Adrenal gland (tissue), 12 donors: ENCODE data around the gene PLOD2. TPM values are rescaled to one million over a fixed set of nuclear protein-coding genes. Genes with fewer than 3 reads are reported as not detected.

Source experiments
- DNase-seq, 7 donors: peaks; one replicate each; pipeline ENCODE4 v3.0.0-alpha.2; 2019 to 2020
- H3K27ac ChIP-seq, 5 donors: fragments of 200-600 bp; sonication (generic) in 4 of 5; 1 replicate in 3 of 5; 2 replicates in 2 of 5; pipeline versions ENCODE4 v1.5.1 to v1.8.0; 2016 to 2020; ENCODE audit warnings: mild to moderate bottlenecking in 1 of 5
- H3K27me3 ChIP-seq: fragments of 200-600 bp; 2 replicates; pipeline ENCODE4 v1.8.0; 2021
- H3K36me3 ChIP-seq, 2 donors: fragments of 200-600 bp; replicated peaks in 1 of 2; 1 replicate in 1 of 2; 2 replicates in 1 of 2; pipeline versions ENCODE4 v1.5.1 to v1.8.0; 2018 to 2022
- H3K4me1 ChIP-seq, 2 donors: fragments of 200-600 bp; replicated peaks in 1 of 2; 1 replicate in 1 of 2; 2 replicates in 1 of 2; pipeline versions ENCODE4 v1.5.1 to v1.8.0; 2018 to 2021
- H3K4me3 ChIP-seq, 4 donors: fragments of 200-600 bp; sonication (generic) in 3 of 4; one replicate each; pipeline ENCODE4 v1.5.1; 2016 to 2018
- H3K9me3 ChIP-seq, 3 donors: fragments of 200-600 bp; sonication (generic) in 1 of 3; replicated peaks in 1 of 3; 1 replicate in 2 of 3; 2 replicates in 1 of 3; pipeline versions ENCODE4 v1.5.1 to v1.8.0; 2016 to 2021
- POLR2A ChIP-seq, 2 donors: fragments of 450-650 bp; IDR thresholded peaks; one replicate each; pipeline ENCODE4 v1.6.1; 2017; ENCODE audit warnings: antibody characterized with exemption in 2 of 2, mild to moderate bottlenecking in 2 of 2, moderate library complexity in 1 of 2
- WGBS, 4 donors: extraction: QIAGEN DNeasy Blood & Tissue Kit in 2 of 4; methylation state at CpG; one replicate each; pipeline versions ENCODE4 v1.1.5 to v1.1.7; 2013 to 2017; 5-methylcytosine and 5-hydroxymethylcytosine counted together
- intact Hi-C, 2 donors: fragments of 100-400 bp; cut with DNase I; formaldehyde crosslinking; loops; one replicate each; pipeline versions ENCODE4 v1.14.1 to v1.15.0; 2022 to 2023
- polyA plus RNA-seq, 3 donors: library from polyadenylated mRNA; stranded (reverse); fragments of 200-250 nt in 2 of 3; fragments of 350-450 nt in 1 of 3; fragmentation: Illumina TruSeq in 1 of 3; extraction: RNeasy Lipid Tissue Mini Kit (QIAGEN cat#74804) in 1 of 3; gene quantifications; one replicate each; pipeline ENCODE4 v1.2.3, GENCODE V29; 2013 to 2014
- total RNA-seq, 9 donors: library from RNA; depleted of rRNA in 4 of 9; stranded (reverse); fragments of >200 nt in 4 of 9; fragments of 120-200 nt in 1 of 9; fragmentation: NEBNext Ultra II Directional in 1 of 9; extraction: Animal tissue kit (Norgen Biotek cat#: 25700) in 1 of 9; gene quantifications; one replicate each; pipeline versions ENCODE4 v1.1.0 to v1.2.4, GENCODE V29; 2013 to 2023
- donor health status: healthy with polysubstance abuse.
- donor health status: Bipolar disorder and iron deficiency.
- donor health status: DM: yes; HTN: yes; CAD: no.
- donor health status: DM: no; HTN: no; CAD: no.
- donor health status: DM: no; HTN: no; CAD: no.
- donor health status: DM: yes; HTN: yes; CAD: no.

PLOD2 gene
- total and polyA plus RNA-seq, 12 donors = 23.1 to 79.0 (median 41.7) TPM

DNA sequence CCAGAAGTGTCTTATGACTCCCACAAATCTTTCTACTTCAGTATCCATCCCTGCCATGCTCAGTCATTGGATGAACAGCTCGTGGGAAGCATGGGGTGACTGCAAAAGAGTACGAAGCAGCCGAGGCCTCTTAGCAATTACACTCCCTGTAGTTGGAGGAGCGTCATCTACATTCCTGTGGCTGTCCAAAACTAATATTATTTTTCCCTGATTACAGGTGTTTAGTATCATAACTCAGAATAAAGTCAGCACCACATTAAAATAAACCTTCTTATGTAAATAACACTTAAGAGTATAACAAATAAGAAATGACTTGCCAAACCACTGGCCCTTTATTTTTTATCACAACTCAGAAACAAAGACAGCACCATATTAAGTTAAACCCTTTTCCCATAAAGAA, 141.5 kb downstream of the PLOD2 start:
- Histone ChIP-seq H3K27me3 (no peaks in the 10 kb centered on the region), H3K9me3 (no peaks in the 10 kb centered on the region), H3K4me3 (no peak overlapping the region), H3K4me1 (no peaks in the 10 kb centered on the region), H3K27ac (no peak overlapping the region), H3K36me3 (no peaks in the 10 kb centered on the region)
- DNase-seq = no peak
- WGBS, 4 donors = 71 to 75% (median 74%) methylated on average over 4 of the region's 4 CpGs
- TF ChIP-seq POLR2A (IDR thresholded peaks at IDR 0.05) = no peak
- intact Hi-C loops = no loop called here

Other genes starting within 250 kb of the PLOD2 start
- 100 to 1,000 TPM in 3 of 9 donors, 10 to 100 TPM in 6; 17.2 to 155 (median 72.2) TPM for gene PLSCR4, start 89.9 kb upstream of the PLOD2 start, total RNA-seq
- gene PLSCR4, start 89.9 kb upstream of the PLOD2 start, polyA plus RNA-seq = 10 to 100 TPM; 21.8 to 51.1 (median 25.9) TPM